C4-2B (cell line): ENCODE data around the gene HOXD12.

Experiments
- ZFX ChIP-seq: fragments of 450-650 bp; IDR thresholded peaks from 2 replicates; pipeline ENCODE4 v1.6.1; 2017
- TF ChIP-seq, protein P1 (sequence below): fragments of 450-650 bp; conservative IDR thresholded peaks from 2 replicates; pipeline ENCODE4 v1.5.1; 2017; ENCODE audit warnings: mild to moderate bottlenecking

DNA sequence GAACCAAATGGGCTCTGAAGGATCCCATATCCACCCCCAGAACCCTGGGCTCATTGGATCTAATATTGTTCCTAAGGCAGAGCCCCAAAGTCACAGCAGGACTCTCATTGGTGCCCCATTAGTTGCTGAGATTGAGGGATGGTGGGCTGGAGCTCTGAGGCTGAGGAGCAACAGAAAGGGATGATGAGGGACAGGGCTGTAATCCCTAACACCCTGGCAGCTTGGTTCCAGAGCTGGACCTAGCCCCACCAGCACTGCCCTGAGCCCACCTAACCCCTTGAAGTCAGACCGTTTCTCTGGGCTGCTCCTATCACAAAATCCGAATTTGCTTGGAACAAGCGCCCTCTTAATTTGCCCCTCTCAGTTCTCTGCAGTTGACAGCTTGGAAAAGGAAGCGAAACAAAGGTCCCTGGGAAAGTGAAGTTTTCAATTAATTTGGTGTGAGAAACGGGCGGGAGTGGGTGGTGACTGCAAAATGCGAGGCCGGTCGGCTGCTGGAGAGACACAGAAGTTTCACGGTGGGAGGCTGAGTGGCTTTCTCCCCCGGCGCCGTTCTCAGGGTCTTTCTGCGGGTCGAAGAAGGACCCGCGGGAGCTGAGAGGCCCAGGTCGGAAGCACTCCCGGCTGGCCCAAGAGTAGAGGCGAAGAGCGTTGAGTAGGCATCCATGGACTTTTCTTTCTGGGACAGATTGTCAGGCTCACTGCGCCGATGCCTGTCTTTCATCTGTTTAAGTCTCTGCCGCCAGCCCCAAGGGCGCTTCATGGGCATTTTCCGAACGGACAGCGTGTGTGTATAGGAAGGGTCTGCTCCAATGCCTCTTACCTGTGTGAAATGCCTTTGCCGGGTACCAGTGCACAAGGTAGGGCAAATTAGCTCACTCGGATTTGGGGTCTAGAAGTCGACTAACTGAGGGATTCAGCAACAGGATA lies 8.0 kb upstream of the HOXD12 start:
- TF ChIP-seq, protein P1, sequence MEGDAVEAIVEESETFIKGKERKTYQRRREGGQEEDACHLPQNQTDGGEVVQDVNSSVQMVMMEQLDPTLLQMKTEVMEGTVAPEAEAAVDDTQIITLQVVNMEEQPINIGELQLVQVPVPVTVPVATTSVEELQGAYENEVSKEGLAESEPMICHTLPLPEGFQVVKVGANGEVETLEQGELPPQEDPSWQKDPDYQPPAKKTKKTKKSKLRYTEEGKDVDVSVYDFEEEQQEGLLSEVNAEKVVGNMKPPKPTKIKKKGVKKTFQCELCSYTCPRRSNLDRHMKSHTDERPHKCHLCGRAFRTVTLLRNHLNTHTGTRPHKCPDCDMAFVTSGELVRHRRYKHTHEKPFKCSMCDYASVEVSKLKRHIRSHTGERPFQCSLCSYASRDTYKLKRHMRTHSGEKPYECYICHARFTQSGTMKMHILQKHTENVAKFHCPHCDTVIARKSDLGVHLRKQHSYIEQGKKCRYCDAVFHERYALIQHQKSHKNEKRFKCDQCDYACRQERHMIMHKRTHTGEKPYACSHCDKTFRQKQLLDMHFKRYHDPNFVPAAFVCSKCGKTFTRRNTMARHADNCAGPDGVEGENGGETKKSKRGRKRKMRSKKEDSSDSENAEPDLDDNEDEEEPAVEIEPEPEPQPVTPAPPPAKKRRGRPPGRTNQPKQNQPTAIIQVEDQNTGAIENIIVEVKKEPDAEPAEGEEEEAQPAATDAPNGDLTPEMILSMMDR: no peak
- no peak for TF ChIP-seq ZFX
